Thyroid gland (tissue), 4 donors: ENCODE results near the gene CWC15. TPM values are rescaled to one million over a fixed set of nuclear protein-coding genes. Genes with fewer than 3 reads are reported as not detected.
"Not testable (repeated sequence)": the region's sequence is repeated elsewhere in the genome, so short reads cannot be mapped to it uniquely, and the experiment has no call there.

Experiments used
- DNase-seq, 2 donors: peaks; one replicate each; pipeline ENCODE4 v3.0.0-alpha.2; 2019
- H3K27ac ChIP-seq, 3 donors: fragments of 200-600 bp; sonication (generic); 1 replicate in 2 of 3; 2 replicates in 1 of 3; pipeline ENCODE4 v1.5.1; 2016 to 2019; ENCODE audit warnings: mild to moderate bottlenecking in 1 of 3, moderate library complexity in 1 of 3
- H3K27me3 ChIP-seq: fragments of 200-600 bp; sonication (generic); one replicate; pipeline ENCODE4 v1.5.1; 2019
- H3K36me3 ChIP-seq, 2 donors: fragments of 200-600 bp; sonication (generic); one replicate each; pipeline ENCODE4 v1.5.1; 2016 to 2019
- H3K4me1 ChIP-seq, 2 donors: fragments of 200-600 bp; sonication (generic); one replicate each; pipeline ENCODE4 v1.5.1; 2017 to 2019
- H3K4me3 ChIP-seq, 3 donors: fragments of 200-600 bp; sonication (generic); replicated peaks in 1 of 3; 1 replicate in 2 of 3; 2 replicates in 1 of 3; pipeline ENCODE4 v1.5.1; 2016; ENCODE audit warnings: mild to moderate bottlenecking in 1 of 3
- H3K9me3 ChIP-seq: fragments of 200-600 bp; sonication (generic); one replicate; pipeline ENCODE4 v1.5.1; 2017
- CTCF ChIP-seq, 6 experiments: fragments of 200-600 bp in 3 of 6; fragments of 450-650 bp in 3 of 6; sonication (generic) in 3 of 6; IDR thresholded peaks; one replicate each; pipeline ENCODE4 v1.5.1; 2016 to 2019; ENCODE audit warnings: antibody characterized with exemption in 6 of 6, mild to moderate bottlenecking in 2 of 6, inconsistent platforms in 1 of 6, moderate library complexity in 1 of 6
- POLR2A ChIP-seq, 2 donors: fragments of 450-650 bp; IDR thresholded peaks; one replicate each; pipeline ENCODE4 v1.6.1; 2017; ENCODE audit warnings: antibody characterized with exemption in 2 of 2, mild to moderate bottlenecking in 2 of 2, moderate library complexity in 1 of 2
- WGBS, 2 donors: methylation state at CpG; one replicate each; pipeline ENCODE4 v1.1.5; 2017; 5-methylcytosine and 5-hydroxymethylcytosine counted together
- intact Hi-C: fragments of 100-400 bp; cut with DNase I; formaldehyde crosslinking; loops from one replicate; pipeline ENCODE4 v1.15.1; 2023
- total RNA-seq, 4 donors: library from RNA; depleted of rRNA; stranded (reverse); fragments of >200 nt; gene quantifications; one replicate each; pipeline ENCODE4 v1.2.3, GENCODE V29; 2016

Gene CWC15
- total RNA-seq, 4 donors from 2014 or later: 25.7 to 61.6 (median 43.6) TPM

- H3K36me3 ChIP-seq: no peaks in the 10 kb centered on the region
- intact Hi-C loops: no loop called here
- H3K4me3 ChIP-seq: no peak overlapping the region
- 75 to 78% methylated on average over 5 of the region's 5 CpGs for WGBS, 2 donors
- DNase-seq: no peak
- no peak overlapping the region for H3K27ac ChIP-seq
- H3K27me3 ChIP-seq: no peaks in the 10 kb centered on the region
- TF ChIP-seq CTCF (IDR thresholded peaks at IDR 0.05) (no peak), POLR2A (IDR thresholded peaks at IDR 0.05) (no peak)
- no peaks in the 10 kb centered on the region for H3K9me3 ChIP-seq
- H3K4me1 ChIP-seq: peaks cover 9 to 16% of the 10 kb centered on the region in 2 donors
These were observed 50.9 kb downstream of the CWC15 start for GRCh38 chr11:94922321-94923003.

- Histone ChIP-seq H3K36me3 (no peaks in the 10 kb centered on the region), H3K9me3 (no peaks in the 10 kb centered on the region), H3K4me1 (no peaks in the 10 kb centered on the region), H3K27me3 (no peaks in the 10 kb centered on the region), H3K4me3 (no peak overlapping the region), H3K27ac (no peak overlapping the region)
- no peak for DNase-seq
- intact Hi-C loops: no loop called here
- no peak for TF ChIP-seq CTCF (IDR thresholded peaks at IDR 0.05)
- TF ChIP-seq POLR2A (IDR thresholded peaks at IDR 0.05): no peak
These were observed 53.0 kb downstream of the CWC15 start for GRCh38 chr11:94920311-94920710.

DNA sequence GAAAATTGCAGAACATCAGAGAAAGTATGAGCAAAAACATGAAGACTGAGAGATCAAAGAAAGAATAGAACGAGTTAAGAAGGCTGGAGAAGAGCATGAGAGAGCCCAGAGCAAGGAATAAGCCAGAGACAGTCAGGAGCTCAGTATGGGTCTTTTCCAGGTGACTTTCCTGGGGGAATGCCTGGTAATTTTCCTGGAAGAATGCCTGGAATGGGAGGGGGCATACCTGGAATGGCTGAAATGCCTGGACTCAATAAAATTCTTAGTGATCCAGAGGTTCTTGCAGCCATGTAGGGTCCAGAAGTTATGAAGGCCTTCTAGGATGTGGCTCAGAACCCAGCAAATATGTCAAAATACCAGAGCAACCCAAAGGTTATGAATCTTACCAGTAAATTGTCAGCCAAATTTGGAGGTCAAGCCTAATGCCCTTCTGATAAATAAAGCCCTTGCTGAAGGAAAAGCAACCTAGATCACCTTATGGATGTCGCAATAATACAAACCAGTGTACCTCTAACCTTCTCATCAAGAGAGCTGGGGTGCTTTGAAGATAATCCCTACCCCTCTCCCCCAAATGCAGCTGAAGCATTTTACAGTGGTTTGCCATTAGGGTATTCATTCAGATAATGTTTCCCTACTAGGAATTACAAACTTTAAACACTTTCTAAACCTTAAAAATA lies 59.5 kb downstream of the CWC15 start:
- DNase-seq, H3K4me1 ChIP-seq, intact Hi-C loops, H3K36me3 ChIP-seq, H3K27me3 ChIP-seq, H3K4me3 ChIP-seq, H3K27ac ChIP-seq, H3K9me3 ChIP-seq: not testable (repeated sequence)
- WGBS, 2 donors: 88 to 99% methylated on average over 2 of the region's 2 CpGs

DNA sequence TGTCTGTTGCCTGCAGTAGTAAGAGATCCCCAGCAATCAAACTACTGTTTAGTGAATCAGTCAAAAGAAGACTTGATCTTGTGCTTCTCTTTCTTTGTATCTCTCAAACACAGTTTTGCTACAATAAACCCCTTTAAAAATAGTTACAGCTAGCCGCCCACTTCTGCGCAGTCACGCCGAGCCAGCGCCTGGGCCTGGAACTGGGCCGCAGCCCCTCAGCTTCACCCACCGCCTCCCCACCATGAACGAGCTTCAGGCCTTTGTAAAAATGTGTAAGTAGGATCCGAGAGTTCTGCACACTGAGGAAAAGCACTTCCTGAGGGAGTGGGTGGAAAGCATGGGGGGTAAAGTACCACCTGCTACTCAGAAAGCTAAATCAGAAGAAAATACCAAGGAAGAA lies 60.5 kb downstream of the CWC15 start:
- no peak for DNase-seq
- intact Hi-C loops: no loop called here
- WGBS, 2 donors: 96 to 99% methylated on average over 9 of the region's 9 CpGs

More for the DNA sequence above, 60.5 kb downstream of the CWC15 start:
- H3K4me3 ChIP-seq: no peak overlapping the region
- H3K9me3 ChIP-seq: no peaks in the 10 kb centered on the region
- TF ChIP-seq CTCF (IDR thresholded peaks at IDR 0.05): no peak
- TF ChIP-seq POLR2A (IDR thresholded peaks at IDR 0.05): no peak
- no peak overlapping the region for H3K27ac ChIP-seq
- no peaks in the 10 kb centered on the region for H3K36me3 ChIP-seq
- H3K27me3 ChIP-seq: no peaks in the 10 kb centered on the region
- H3K4me1 ChIP-seq: no peaks in the 10 kb centered on the region

Other genes starting within 250 kb of the CWC15 start
- gene AMOTL1, start 205.2 kb downstream of the CWC15 start, total RNA-seq: 10 to 100 TPM; 34.1 to 51.2 (median 41.0) TPM
- gene KDM4D, start 153 bp upstream of the CWC15 start, total RNA-seq: 1 to 10 TPM in 2 of 4 donors, under 1 TPM in 2; 0.83 to 1.2 (median 0.98) TPM
- not detected for gene KDM4E, start 51.7 kb upstream of the CWC15 start, total RNA-seq
- not detected for gene KDM4F, start 75.9 kb upstream of the CWC15 start, total RNA-seq
- 10 to 100 TPM; 42.9 to 53.5 (median 51.8) TPM for gene SRSF8, start 93.4 kb upstream of the CWC15 start, total RNA-seq
- gene ENDOD1, start 116.3 kb upstream of the CWC15 start, total RNA-seq: 10 to 100 TPM; 31.1 to 52.3 (median 36.8) TPM